Right atrium auricular region (tissue), 2 donors: ENCODE data around the gene HEBP1. TPM values are rescaled to one million over a fixed set of nuclear protein-coding genes. Genes with fewer than 3 reads are reported as not detected.

Experiments
- DNase-seq: peaks from one replicate; pipeline ENCODE4 v3.0.0-alpha.2; 2019; ENCODE audit warnings: low spot score
- H3K27ac ChIP-seq, 2 donors: fragments of 200-600 bp; sonication (generic); 1 replicate in 1 of 2; 2 replicates in 1 of 2; pipeline ENCODE4 v1.5.1; 2016 to 2019
- H3K27me3 ChIP-seq, 2 donors: fragments of 200-600 bp; sonication (generic); one replicate each; pipeline versions ENCODE4 v1.5.1 to v1.6.0; 2017 to 2019
- H3K36me3 ChIP-seq: fragments of 200-600 bp; sonication (generic); one replicate; pipeline ENCODE4 v1.5.1; 2016
- H3K4me1 ChIP-seq, 2 donors: fragments of 200-600 bp; sonication (generic); one replicate each; pipeline versions ENCODE4 v1.5.1 to v1.6.0; 2017 to 2019
- H3K4me3 ChIP-seq, 2 donors: fragments of 200-600 bp; sonication (generic); 1 replicate in 1 of 2; 2 replicates in 1 of 2; pipeline ENCODE4 v1.5.1; 2017 to 2019; ENCODE audit warnings: mild to moderate bottlenecking in 1 of 2, moderate library complexity in 1 of 2
- H3K9me3 ChIP-seq, 2 donors: fragments of 200-600 bp; sonication (generic); one replicate each; pipeline ENCODE4 v1.5.1; 2019
- CTCF ChIP-seq, 2 donors: fragments of 200-600 bp; sonication (generic); IDR thresholded peaks; one replicate each; pipeline ENCODE4 v1.5.1; 2019; ENCODE audit warnings: antibody characterized with exemption in 2 of 2
- total RNA-seq, 2 donors: library from RNA; depleted of rRNA; stranded (reverse); fragments of >200 nt; gene quantifications; one replicate each; pipeline ENCODE4 v1.1.0, GENCODE V29; 2016

Gene HEBP1
- total RNA-seq, 2 donors from 2014 or later = 29.4 to 30.0 TPM

GRCh38 chr12:12954878-12955625, 45.0 kb downstream of the HEBP1 start:
- DNase-seq = no peak
- Histone ChIP-seq H3K4me3 (no peak overlapping the region), H3K9me3 (no peaks in the 10 kb centered on the region), H3K36me3 (no peaks in the 10 kb centered on the region), H3K4me1 (no peaks in the 10 kb centered on the region), H3K27ac (no peak overlapping the region), H3K27me3 (no peaks in the 10 kb centered on the region)
- TF ChIP-seq CTCF (IDR thresholded peaks at IDR 0.05) = no peak

GRCh38 chr12:12954356-12954755, 45.7 kb downstream of the HEBP1 start:
- TF ChIP-seq CTCF (IDR thresholded peaks at IDR 0.05) = no peak
- no peak for DNase-seq

GRCh38 chr12:12952036-12952435, 48.0 kb downstream of the HEBP1 start, which contains the start of gene GPRC5D:
Gene GPRC5D (minus strand): TSS chr12:12952170. CDS start chr12:12950384, 1,786 bp downstream.
- no peaks in the 10 kb centered on the region for H3K36me3 ChIP-seq
- no peaks in the 10 kb centered on the region for H3K27me3 ChIP-seq
- TF ChIP-seq CTCF (IDR thresholded peaks at IDR 0.05) = no peak
- H3K9me3 ChIP-seq = no peaks in the 10 kb centered on the region
- H3K27ac ChIP-seq = no peak within 1 kb of the TSS
- no peak within 1 kb of the TSS for H3K4me3 ChIP-seq
- H3K4me1 ChIP-seq = no peaks in the 10 kb centered on the region
- no peak for DNase-seq

More at GRCh38 chr12:12954356-12954755, 45.7 kb downstream of the HEBP1 start:
- Histone ChIP-seq H3K27me3 (no peaks in the 10 kb centered on the region), H3K4me1 (no peaks in the 10 kb centered on the region), H3K36me3 (no peaks in the 10 kb centered on the region), H3K27ac (no peak overlapping the region), H3K4me3 (no peak overlapping the region), H3K9me3 (no peaks in the 10 kb centered on the region)

- no peaks in the 10 kb centered on the region for H3K9me3 ChIP-seq
- H3K27me3 ChIP-seq = no peaks in the 10 kb centered on the region
- no peak overlapping the region for H3K27ac ChIP-seq
- no peaks in the 10 kb centered on the region for H3K36me3 ChIP-seq
- H3K4me3 ChIP-seq = no peak overlapping the region
- TF ChIP-seq CTCF (IDR thresholded peaks at IDR 0.05) = no peak
- no peaks in the 10 kb centered on the region for H3K4me1 ChIP-seq
- DNase-seq = no peak
These were observed 48.6 kb downstream of the HEBP1 start for GRCh38 chr12:12951504-12951903.

GRCh38 chr12:12947902-12948301, 52.2 kb downstream of the HEBP1 start:
- no peak for TF ChIP-seq CTCF (IDR thresholded peaks at IDR 0.05)

More at GRCh38 chr12:12947902-12948301, 52.2 kb downstream of the HEBP1 start:
- Histone ChIP-seq H3K4me3 (no peak overlapping the region), H3K27me3 (no peaks in the 10 kb centered on the region), H3K4me1 (peaks cover 0 to 3% of the 10 kb centered on the region in 2 donors), H3K27ac (no peak overlapping the region), H3K9me3 (no peaks in the 10 kb centered on the region), H3K36me3 (no peaks in the 10 kb centered on the region)
- no peak for DNase-seq
